NT2/D1 (cell line): ENCODE measurements around the gene SNRNP70.

Experiments
- SUZ12 ChIP-seq: IDR thresholded peaks from 2 replicates; pipeline ENCODE4 v1.6.1; 2011; ENCODE audit not compliant: insufficient read length, insufficient read depth; ENCODE audit errors: extremely low read depth
- YY1 ChIP-seq: IDR thresholded peaks from 2 replicates; pipeline ENCODE4 v1.6.1; 2011; ENCODE audit not compliant: insufficient read length, insufficient read depth
- ZNF274 ChIP-seq: IDR thresholded peaks from 2 replicates; pipeline ENCODE4 v1.6.1; 2011; ENCODE audit warnings: mild to moderate bottlenecking, low read depth, low read length

GRCh38 chr19:49057636-49058234 is 27.5 kb upstream of the SNRNP70 start, which contains the start of gene CGB7:
- TF ChIP-seq YY1 (no peak), ZNF274 (no peak), SUZ12 (no peak)
